ENCODE measurements around the gene TIMP4.

The TIMP4 gene

DNA sequence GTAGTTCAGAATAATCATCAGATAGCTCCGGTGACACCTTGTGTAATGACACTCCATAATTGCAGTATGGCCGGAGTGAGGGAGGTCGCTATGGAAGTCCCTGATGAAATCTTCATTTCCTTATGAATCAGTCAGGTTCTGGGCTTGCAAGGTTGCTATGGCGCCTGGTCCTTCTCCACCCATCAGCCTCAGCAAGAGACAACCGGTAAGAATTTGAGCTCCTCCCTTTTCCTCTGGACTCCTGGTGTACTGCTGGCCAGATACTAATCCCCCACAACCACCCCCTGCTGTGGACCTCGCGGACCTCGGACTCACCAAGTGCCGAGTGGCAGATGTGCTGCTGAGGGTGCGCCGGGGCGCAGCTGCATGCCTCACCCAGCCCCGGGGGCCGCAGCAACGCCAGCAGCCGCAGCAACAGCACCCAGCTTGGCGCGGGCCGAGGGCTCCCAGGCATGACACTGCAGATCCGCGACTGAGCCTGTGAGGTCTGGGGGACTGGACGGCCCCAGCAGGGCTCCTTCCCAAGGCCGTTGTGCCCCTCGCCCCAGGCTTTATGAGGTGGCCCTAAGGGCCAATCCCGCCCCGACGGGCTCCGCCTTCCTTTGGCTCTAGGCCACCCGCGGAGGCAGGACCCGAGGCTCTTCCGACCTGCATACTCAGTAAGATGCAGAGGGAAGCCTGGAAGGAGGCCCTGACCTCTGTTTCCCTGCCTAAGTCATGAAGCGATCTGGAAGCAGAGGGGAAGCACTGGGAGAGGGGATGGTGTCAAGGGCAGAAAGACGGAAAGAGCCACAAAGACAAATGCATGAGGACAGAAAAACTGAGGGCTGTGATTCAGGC, at the start of gene TIMP4:
Gene TIMP4 (minus strand): TSS at position 526 of the 840 bp plus-strand sequence. CDS start 72 bp downstream, at position 454.
- peak; percentile 92 for DNase-seq (ENCODE audit: low spot score)

DNA sequence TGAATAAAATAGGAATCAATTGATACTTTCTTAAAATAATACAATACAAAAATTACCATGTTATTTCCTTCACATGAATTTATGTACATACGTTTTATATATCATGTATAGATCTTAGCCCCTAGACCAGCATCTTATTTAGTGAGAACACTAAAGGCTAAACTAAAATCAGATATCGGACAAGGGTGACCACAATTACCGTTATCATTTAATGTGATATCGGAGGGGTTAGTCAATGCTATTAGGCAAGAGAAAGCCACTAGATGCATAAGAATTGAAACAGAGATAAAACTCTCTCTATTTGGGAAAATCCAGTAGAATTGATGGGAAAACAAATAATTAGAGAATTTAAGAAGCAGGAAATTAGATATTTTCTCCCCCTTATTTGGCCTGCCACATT, 46.5 kb upstream of the TIMP4 start:
- no peak for DNase-seq (ENCODE audit: low spot score)

DNA sequence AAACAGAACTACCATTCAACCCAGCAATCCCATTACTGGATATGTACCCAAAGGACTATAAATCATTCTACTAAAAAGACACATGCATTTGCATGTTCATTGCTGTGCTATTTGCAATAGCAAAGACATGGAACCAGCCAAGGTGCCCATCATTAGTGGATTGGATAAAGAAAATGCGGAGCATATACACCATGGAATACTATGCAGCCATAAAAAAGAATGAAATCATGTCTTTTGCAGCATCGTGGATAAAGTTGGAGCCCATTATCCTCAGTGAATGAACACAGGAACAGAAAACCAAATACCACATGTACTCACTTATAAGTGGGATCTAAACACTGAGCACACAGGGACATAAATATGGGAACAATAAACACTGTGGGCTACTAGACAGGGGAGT, 43.1 kb upstream of the TIMP4 start:
- no peak for DNase-seq (ENCODE audit: low spot score)

DNA sequence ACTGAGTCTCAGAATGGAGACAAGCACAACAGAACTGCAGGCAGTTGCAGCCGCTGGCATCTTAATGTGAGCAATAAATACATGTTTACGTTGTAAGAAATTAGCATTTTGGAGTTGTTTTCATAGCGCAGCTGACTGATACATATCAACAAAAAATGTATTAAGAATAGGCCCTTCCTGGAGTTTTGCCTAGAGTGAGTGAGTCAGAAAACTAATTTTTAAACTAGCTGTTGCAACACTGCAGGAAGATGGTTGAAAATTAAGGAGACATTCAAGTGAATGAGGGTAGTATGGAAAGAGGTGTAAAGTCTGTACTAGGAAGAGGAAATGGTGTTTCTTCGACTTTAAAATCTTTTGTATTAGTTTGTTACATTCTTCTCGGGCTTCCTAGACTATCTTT, 39.6 kb upstream of the TIMP4 start:
- peak; percentile 49 for DNase-seq (ENCODE audit: low spot score)

DNA sequence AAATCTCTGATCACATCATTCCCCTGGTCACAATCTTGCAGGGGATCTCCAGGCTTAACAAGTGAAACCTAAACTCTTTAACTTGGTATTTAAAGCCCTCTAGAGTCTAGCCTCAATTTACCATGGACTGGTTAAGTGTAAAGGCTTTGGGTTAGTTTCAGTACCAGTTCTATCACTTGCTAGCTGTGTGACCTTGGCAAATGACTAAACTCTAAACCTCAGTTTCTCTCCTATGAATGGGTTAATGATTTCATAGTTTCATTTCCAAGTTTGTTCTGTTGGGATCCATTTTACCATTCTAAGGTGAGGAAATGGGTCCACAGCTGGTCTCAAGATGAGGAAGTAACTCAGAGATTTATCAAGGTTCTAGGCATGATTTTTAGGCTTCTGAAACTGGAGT, 38.8 kb upstream of the TIMP4 start:
- DNase-seq (ENCODE audit: low spot score), result no peak

DNA sequence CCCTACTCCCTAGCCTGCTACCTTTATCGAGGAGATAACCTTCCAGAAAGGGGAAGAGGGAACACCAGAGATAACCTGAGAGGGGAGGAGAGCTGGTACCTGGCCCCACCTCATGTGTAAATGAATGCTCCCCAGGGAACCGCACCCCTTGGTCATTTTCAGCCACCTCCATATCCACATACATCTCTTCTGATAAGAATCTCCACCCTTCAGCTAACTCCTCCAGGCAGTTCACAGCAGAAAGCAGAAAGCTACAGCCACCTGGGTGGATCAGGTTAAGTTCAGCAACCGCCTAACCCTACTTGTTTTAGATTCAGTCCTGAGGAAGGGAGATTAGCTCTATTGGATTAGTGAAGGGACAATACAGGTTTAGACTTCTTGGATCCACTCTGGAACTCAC, 38.0 kb upstream of the TIMP4 start:
- DNase-seq (ENCODE audit: low spot score), result peak; percentile 44

DNA sequence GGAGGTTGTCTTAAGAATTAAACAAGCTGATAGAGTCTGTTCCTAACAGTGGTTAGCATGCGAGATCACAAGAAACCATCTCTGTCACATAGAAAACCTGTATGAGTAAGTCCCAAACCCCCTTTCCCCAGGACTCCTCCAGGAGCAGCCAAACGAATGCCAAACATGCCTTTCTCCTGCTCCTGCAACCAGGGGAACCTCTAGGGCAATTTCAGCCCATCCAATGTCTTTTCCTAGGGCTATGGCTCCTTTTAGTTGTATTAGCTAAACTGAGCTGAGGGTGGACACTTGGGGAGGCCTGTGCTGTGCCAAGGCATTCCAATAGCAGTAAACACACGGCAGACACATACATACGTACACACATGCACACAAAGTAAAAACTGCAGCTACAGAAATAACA, 36.5 kb upstream of the TIMP4 start:
- no peak for DNase-seq (ENCODE audit: low spot score)

DNA sequence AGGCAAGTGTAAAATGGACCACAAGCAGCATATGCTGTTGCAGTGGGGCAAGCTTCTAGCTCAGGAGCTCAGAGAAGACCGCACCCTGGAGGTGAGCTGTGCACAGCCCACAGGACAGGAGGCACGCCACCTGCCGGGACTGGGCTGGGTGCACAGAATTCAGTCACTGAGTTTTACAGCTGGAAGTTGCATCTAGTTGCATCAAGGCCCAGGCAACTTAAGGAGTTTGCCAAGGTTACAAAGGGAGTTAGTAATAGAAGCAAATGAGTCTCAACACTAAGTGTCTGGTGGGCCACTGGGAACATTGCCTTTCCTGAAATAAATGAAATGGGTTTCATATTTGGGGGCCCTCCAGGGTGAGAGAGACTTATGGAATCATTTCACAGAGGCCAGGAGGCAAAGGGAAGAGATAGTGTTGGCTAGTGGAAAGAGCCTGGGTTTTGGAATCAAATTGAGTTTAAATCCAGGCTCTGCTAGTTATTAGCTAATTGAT, 36.0 kb upstream of the TIMP4 start:
- peak; percentile 86 for DNase-seq (ENCODE audit: low spot score)

DNA sequence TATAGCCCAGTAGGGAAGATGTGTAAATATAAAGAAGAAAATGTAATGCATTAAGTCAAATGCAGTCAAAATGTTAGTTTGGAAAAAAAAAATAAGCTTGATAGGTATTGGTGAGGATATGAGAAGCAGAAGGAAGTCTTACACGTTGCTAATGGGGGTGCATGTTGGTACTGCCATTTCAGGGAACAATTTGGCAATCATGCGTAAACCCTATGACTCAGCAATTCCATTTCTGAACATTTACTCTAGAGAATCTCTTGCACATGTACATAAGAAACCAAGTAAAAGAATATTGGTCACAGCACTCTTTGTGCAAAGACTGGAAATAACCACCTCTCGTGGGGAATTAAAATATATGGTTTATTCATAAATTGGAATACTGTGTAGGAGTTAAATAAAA, 35.5 kb upstream of the TIMP4 start:
- DNase-seq (ENCODE audit: low spot score), result peak; percentile 45

DNA sequence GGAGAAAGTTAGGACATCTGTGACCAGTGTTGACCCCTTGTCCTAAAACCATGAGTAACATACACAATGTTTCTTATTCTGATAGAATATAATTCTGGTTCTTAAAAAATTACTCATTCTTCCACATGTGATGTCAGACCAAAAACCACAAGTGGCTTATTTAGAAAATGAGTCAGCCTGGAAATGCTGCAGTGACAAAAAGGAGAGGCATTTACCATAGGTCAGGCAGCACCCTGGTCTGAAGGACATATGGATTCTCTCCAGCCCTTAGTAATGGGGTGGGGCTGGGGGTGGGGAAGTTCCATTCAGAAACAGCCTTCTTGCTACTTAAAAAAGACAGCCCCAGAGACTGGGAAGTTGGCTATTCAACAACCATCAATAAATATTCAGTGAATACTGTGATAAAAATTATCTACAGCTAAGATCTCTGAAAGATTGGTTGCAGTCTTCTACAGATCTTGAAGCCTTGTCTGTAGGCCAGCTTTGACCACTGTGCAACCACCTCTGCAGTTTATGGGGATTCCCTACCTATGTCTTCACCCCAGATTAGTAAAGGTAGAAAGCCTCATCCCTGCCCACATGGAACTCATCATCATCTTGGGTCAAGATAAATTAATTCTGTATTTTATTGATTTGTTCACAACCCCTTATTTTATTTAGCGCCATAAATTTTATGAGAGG, 34.9 kb upstream of the TIMP4 start:
- peak; percentile 88 for DNase-seq (ENCODE audit: low spot score)

DNA sequence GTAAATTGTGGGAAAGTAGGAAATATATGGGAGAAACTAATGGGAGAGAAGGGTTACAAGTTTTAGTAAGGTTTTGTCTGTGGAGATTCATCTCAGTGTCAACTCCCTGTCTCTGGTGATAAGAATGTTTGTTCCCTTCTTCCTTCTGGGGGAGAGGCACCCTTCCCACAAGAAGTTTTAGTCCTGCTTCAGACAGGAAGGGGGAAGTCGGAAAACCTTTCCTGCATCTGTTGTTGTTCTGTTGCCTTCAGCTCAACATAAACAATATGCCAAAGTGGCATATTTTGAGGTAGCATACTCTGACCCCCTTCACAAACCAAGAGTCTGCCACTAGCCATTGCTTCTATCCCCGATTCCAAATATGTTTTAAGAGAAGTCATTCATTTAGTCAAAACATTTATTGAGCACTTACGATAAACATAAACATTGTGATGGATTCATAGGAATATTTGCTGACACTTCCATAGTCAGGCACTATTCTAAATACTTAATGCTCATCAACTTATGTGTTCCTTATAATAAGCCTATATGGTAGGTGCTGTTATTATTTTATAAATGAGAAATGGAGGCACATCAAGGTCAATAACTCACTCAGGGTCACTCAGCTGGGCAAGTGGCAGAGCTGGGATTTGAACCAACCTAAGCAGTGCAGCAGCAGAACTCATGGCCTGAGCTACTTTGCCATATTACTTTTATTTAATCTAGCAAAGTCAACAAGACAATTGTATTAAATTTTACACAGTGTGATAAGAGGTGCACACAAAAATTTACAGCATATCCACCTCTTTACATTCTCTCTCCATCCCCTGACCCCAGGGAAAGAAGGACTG, 34.2 kb upstream of the TIMP4 start:
- no peak for DNase-seq (ENCODE audit: low spot score)

DNA sequence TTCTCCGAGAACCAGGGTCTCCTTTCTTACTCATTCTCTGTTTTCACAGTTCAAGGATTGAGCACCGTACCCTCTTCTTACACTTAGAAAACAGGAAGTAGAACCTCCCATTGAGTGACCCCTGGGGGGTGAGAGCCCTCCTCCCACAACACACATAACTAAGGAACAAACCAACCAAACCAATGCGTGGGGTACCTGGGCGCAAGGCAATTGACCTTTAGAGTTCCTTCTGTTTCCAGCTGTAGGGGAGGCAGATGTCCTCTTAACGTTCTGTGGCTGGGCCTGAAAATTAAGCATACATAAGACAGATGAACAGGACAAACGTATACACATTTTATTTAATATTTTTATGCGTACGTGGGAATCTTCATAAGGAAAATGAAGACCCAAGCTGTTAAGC, 33.5 kb upstream of the TIMP4 start:
- no peak for DNase-seq (ENCODE audit: low spot score)

DNA sequence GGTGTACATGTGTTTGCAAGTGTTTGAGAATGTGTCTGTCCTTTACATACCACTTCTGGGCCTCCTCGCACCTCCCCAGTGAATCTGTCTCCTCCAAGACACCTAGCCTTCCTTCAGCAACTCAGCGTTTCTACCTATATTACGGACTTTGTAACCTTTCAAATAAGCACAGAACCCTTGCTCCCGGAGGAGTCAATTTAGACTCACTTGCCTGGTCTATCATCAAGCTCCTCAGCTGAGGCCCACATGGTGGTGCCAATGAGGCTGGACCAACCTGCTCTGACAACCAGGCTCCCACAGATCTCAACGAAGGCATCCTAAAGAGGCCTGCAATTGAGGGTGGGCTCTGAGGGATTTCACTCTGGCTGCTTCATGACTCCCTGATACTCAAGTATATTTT, 32.8 kb upstream of the TIMP4 start:
- no peak for DNase-seq (ENCODE audit: low spot score)

DNA sequence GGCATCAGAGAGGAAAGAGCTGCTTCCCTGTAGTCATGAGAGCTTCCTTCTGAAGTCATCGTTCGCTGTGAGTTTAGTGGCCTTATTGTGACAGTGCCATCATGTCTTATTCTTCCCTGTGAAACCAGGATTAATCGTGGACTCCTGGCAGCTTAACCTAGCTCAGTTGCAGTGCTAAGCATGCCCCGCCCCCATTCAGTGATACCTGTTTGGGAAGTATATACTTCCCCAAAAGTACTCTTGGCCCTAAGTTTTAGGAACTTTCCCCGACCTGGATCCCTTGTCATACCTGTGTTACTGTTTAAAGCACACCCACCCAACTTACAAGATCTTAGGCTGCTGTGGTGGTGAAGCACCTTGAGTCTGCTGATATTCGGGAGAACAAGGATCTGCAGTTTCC, 32.1 kb upstream of the TIMP4 start:
- DNase-seq (ENCODE audit: low spot score), result no peak

DNA sequence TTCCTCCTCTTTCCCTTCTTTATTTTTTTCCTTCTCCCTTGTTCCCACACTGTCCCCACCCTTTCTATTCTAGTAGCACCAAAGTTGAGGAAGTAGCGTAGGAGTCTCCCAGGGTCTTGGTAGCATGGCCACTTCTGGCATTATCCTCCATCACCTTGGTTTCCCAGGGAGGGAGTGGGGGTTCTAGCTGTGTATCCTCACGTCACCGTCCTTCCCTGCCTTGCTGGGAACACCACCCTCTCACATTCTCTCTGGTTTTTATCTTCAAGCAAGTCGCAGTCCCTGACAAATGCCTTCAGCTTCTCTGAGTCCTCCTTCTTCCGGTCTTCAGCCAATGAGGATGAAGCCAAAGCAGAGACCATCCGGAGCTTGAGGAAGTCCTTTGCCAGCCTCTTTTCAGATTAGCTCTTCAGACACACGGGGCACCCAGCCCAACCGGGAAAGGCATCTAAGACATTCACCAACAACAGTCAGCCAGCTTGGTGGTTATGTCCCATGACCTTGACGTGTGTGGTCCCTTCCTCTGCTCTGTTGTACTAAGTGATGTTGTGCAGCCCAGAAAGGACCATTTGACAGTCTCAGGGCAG, 31.6 kb upstream of the TIMP4 start:
- no peak for DNase-seq (ENCODE audit: low spot score)

DNA sequence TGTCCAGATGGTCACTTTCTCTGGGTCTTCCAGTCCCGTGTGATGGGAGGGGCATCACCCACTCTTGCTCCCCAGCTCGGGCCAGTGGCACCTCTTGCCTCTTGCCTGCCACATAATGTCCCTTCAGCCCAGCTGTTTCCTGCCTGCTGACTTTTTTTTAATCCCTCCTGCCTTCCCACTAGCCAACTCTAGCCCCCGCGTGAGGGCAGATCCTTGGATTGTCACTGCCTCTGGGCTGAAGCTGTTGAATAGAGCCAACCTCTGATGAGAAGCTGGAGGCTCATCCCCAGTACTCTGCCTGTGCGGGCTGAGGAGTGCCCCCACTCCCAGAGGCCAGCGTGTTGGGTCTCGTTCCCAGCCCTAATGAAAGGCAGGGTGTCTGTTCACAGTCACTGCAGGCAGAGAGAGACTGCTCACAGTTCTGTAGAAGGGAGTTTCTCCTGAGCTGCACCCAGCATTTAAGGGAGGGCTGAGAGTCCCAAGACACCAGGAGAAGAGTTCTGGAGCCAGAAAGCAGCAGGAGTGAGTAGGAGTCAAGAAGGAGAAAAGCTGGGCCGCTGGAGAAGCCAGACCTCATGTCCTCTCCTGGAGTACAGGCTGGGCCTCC, 30.1 kb upstream of the TIMP4 start:
- DNase-seq (ENCODE audit: low spot score), result no peak

DNA sequence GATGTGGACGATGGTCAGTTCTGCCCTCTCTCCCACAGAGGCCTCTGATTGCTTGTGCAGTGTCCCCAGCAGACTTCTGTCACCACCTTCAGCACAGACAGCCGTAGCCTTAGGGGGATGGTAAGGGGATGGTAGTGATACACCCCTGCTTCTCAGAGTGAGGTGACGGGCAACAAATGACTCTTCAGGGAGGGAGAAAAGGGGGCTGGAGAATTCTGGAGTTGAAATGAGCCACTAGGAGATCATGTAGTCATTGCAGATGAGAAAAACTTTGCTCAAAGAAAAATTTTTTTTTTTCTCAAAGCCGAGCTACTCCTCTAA, 29.6 kb upstream of the TIMP4 start:
- DNase-seq (ENCODE audit: low spot score), result no peak

DNA sequence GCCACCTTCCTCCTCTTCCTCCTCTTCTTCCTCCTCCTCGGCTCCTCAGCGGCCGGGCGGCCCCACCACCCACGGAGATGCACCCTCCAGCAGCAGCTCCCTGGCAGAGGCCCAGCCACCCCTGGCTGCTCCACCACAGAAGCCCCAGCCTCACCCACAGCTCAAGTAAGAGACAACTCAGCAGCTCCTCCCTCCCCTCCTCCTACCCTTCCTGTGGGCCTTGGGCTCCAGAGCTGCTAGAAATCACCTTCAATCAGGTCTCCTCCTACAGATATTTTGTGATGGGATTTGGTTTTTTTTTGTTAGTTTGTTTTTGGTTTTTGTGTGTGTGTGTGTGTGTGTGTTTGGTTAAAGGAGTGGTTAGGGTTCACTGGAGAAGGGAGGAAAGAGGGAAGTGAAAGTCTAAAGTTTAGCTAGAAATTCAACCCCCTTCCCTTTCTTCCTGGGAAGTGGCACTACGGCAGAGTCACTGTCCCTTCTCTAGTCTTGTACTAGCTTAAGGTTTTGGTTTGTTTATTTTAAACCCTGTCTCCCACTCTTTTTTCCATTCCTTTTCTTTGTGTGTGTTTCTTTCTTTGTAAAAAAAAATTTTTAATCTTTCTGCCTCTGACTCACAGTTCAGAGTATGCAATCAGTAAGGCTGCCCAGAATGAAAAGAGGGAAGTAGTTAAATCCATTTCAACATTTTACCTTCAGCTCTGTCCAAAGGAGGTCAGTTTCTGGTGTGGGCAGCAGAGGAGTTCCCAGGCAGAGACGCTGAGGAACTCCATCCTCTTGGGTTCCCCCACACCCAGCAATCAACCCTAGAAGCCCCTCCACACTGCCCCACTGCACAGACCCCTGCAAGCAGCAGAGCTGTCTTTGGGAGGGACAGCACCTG, 29.0 kb upstream of the TIMP4 start:
- DNase-seq (ENCODE audit: low spot score), result peak; percentile 29

DNA sequence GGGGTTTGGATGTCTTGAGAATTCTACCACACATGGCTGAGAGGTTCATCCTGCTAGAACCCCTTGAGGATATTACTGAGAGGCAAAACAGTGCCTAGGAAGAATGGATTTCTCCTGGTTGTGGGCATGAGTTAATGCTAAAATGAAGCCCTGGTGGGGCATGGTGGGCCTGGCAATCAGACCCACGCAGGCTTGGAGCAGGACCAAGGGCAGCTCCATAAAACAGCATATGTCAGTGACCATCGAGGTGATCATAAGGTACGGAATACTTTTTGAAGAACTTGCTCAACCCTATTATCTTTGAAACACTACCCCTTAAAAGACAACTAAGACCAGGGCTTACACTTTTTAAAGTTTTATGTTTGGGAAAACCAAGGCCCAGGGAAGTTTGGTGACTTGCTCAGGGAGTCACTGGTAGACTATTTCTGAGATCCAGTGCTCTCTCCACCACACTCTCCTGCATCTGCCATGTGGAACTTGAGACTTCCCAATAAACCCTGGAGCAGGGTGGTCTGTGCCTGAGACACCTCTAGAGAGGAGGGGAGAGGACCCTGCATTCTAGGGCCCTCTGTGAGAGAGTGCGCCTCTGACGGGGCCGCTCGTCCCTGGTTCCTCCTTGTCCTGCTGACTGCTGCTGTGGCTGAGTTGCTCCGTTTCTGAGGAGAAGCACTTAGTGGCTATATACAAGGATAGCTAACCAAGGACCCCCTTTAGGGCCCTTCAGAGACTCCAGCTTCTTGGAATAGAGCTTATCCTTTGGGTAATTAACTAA, 28.0 kb upstream of the TIMP4 start:
- no peak for DNase-seq (ENCODE audit: low spot score)

DNA sequence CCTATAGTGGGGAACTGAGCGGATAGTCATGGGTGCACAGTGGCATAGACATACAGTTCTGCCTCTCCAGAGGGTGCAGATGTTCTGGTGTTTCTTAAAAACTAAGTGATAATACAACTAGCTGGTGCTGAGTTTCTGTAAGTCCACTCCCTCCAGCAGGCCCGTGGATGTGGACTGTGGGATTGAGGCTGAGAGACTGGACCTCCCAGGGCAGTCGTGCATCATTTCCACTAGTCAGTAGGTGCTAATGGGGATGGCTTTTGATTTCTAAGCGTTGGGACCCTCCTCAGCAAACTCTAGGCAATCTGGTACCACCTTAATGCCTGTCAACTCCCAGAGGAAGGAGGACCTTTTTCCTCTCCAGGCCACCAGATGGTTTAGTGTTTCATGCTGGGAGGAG, 27.3 kb upstream of the TIMP4 start:
- DNase-seq (ENCODE audit: low spot score), result no peak

Data from LoVo (cell line).